ENCODE data around the gene SMIM11.

- no peak for TF ChIP-seq EZH2 (optimal IDR thresholded peaks at IDR 0.05; ENCODE audit: low read depth, low read length)
- no peak for TF ChIP-seq CTCF (IDR thresholded peaks at IDR 0.05; ENCODE audit: low read length)
These were observed 29.4 kb upstream of the SMIM11 start for GRCh38 chr21:34345892-34346291.
